ENCODE data around the gene NTRK2.

NTRK2 gene

GRCh38 chr9:84822589-84823233 is 153.2 kb downstream of the NTRK2 start:
- H3K27ac Mint-ChIP-seq, result no peak overlapping the region
- H3K4me3 Mint-ChIP-seq, result no peak overlapping the region
- peaks cover 3% of the 10 kb centered on the region for H3K27me3 Mint-ChIP-seq
- H3K9me3 Mint-ChIP-seq (ENCODE audit: low read depth), result no peaks in the 10 kb centered on the region
- H3K36me3 Mint-ChIP-seq, result no peaks in the 10 kb centered on the region
- no peaks in the 10 kb centered on the region for H3K4me1 Mint-ChIP-seq (ENCODE audit: low read depth)

GRCh38 chr9:84823421-84824271 is 154.1 kb downstream of the NTRK2 start:
- H3K27ac Mint-ChIP-seq, result no peak overlapping the region
- no peaks in the 10 kb centered on the region for H3K9me3 Mint-ChIP-seq (ENCODE audit: low read depth)
- peaks cover 3% of the 10 kb centered on the region for H3K27me3 Mint-ChIP-seq
- no peaks in the 10 kb centered on the region for H3K36me3 Mint-ChIP-seq
- H3K4me3 Mint-ChIP-seq, result no peak overlapping the region
- no peaks in the 10 kb centered on the region for H3K4me1 Mint-ChIP-seq (ENCODE audit: low read depth)

GRCh38 chr9:84827216-84827765 is 157.8 kb downstream of the NTRK2 start:
- H3K9me3 Mint-ChIP-seq (ENCODE audit: low read depth), result no peaks in the 10 kb centered on the region
- H3K27ac Mint-ChIP-seq, result no peak overlapping the region
- no peaks in the 10 kb centered on the region for H3K4me1 Mint-ChIP-seq (ENCODE audit: low read depth)
- no peak overlapping the region for H3K4me3 Mint-ChIP-seq
- peaks cover 3% of the 10 kb centered on the region for H3K27me3 Mint-ChIP-seq
- H3K36me3 Mint-ChIP-seq, result no peaks in the 10 kb centered on the region

- H3K27me3 Mint-ChIP-seq, result peaks cover 3% of the 10 kb centered on the region
- H3K4me3 Mint-ChIP-seq, result no peak overlapping the region
- no peak overlapping the region for H3K27ac Mint-ChIP-seq
- H3K9me3 Mint-ChIP-seq (ENCODE audit: low read depth), result no peaks in the 10 kb centered on the region
- no peaks in the 10 kb centered on the region for H3K4me1 Mint-ChIP-seq (ENCODE audit: low read depth)
- H3K36me3 Mint-ChIP-seq, result no peaks in the 10 kb centered on the region
These were observed 158.5 kb downstream of the NTRK2 start for GRCh38 chr9:84828046-84828445.

- Mint-ChIP-seq H3K4me3 (no peak overlapping the region), H3K4me1 (ENCODE audit: low read depth) (no peaks in the 10 kb centered on the region), H3K36me3 (no peaks in the 10 kb centered on the region), H3K27me3 (peaks cover 1% of the 10 kb centered on the region), H3K27ac (no peak overlapping the region), H3K9me3 (ENCODE audit: low read depth) (no peaks in the 10 kb centered on the region)
These were observed 159.9 kb downstream of the NTRK2 start for GRCh38 chr9:84829471-84829870.

- Mint-ChIP-seq H3K4me1 (ENCODE audit: low read depth) (no peaks in the 10 kb centered on the region), H3K4me3 (no peak overlapping the region), H3K36me3 (no peaks in the 10 kb centered on the region), H3K27ac (no peak overlapping the region), H3K9me3 (ENCODE audit: low read depth) (no peaks in the 10 kb centered on the region), H3K27me3 (peaks cover 1% of the 10 kb centered on the region)
These were observed 160.6 kb downstream of the NTRK2 start for GRCh38 chr9:84829997-84830696.

DNA sequence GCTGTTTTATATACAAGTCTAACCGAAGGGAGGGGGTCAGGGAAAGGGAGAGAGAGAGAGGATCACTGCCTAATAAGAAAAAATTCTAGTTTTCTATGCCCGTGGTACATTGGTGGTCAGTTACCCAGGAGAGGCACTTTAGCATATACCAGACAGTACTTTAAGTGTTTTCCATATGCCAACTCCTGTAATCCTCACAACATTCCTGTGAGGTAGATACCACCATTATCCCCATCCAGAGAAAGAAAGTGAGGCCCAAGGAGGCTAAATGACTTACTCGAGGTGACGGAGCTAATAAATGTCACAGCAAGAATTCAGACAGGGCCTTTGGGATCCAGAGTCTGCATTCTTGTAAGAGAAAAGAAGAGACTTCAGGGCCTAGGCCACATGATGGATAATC is 161.8 kb downstream of the NTRK2 start:
- H3K4me1 Mint-ChIP-seq (ENCODE audit: low read depth), result no peaks in the 10 kb centered on the region
- H3K27me3 Mint-ChIP-seq, result peaks cover 1% of the 10 kb centered on the region
- no peak overlapping the region for H3K4me3 Mint-ChIP-seq
- no peaks in the 10 kb centered on the region for H3K36me3 Mint-ChIP-seq
- no peaks in the 10 kb centered on the region for H3K9me3 Mint-ChIP-seq (ENCODE audit: low read depth)
- H3K27ac Mint-ChIP-seq, result no peak overlapping the region

DNA sequence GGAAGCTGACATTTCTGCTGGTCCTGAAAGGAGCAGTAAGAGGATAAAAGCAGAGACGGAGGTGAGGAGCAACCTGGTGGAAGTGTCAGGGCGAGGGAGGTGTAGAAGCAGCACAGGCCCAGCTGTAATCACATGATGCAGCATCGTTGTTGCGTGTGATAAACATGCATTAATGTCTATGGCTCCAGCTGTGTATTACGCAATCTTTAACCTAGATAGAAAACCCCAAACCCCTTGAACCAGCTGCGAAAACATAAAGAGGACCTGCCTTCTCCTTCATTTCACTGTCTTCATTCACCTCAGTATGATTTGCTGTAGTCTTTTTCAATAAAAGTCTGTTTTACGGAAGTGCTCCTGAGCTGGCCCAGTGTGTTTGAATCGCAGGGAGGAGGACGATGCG is 162.9 kb downstream of the NTRK2 start:
- Mint-ChIP-seq H3K36me3 (no peaks in the 10 kb centered on the region), H3K4me3 (no peak overlapping the region), H3K9me3 (ENCODE audit: low read depth) (no peaks in the 10 kb centered on the region), H3K27me3 (peaks cover 1% of the 10 kb centered on the region), H3K27ac (no peak overlapping the region), H3K4me1 (ENCODE audit: low read depth) (no peaks in the 10 kb centered on the region)

GRCh38 chr9:84834426-84834825 is 164.9 kb downstream of the NTRK2 start:
- Mint-ChIP-seq H3K27me3 (peaks cover 1% of the 10 kb centered on the region), H3K4me1 (ENCODE audit: low read depth) (no peaks in the 10 kb centered on the region), H3K9me3 (ENCODE audit: low read depth) (no peaks in the 10 kb centered on the region), H3K4me3 (no peak overlapping the region), H3K36me3 (no peaks in the 10 kb centered on the region), H3K27ac (no peak overlapping the region)

- no peaks in the 10 kb centered on the region for H3K36me3 Mint-ChIP-seq
- H3K27me3 Mint-ChIP-seq, result peaks cover 1% of the 10 kb centered on the region
- H3K9me3 Mint-ChIP-seq (ENCODE audit: low read depth), result no peaks in the 10 kb centered on the region
- H3K4me1 Mint-ChIP-seq (ENCODE audit: low read depth), result no peaks in the 10 kb centered on the region
- no peak overlapping the region for H3K27ac Mint-ChIP-seq
- H3K4me3 Mint-ChIP-seq, result no peak overlapping the region
These were observed 166.2 kb downstream of the NTRK2 start for GRCh38 chr9:84835745-84836144.

DNA sequence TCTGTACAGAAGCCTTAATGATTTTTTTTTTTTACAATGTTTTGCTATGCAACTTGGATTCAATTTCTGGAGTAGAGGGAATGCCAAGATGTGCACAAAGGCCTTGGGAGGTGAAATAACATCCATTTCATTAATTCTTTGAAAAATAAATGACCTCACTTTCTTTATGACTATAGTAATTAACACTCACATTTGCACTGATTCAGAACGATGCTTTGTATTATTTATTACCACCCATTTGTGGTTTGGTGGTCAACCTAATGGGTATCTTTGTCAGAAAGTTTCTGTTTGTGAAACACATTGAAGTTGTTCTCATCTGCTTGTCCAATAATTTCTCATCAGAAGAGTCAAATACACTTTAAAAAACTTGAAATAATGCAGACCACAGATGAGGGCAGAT is 169.3 kb downstream of the NTRK2 start:
- H3K4me3 Mint-ChIP-seq, result no peak overlapping the region
- H3K4me1 Mint-ChIP-seq (ENCODE audit: low read depth), result no peaks in the 10 kb centered on the region
- H3K27ac Mint-ChIP-seq, result no peak overlapping the region
- no peaks in the 10 kb centered on the region for H3K9me3 Mint-ChIP-seq (ENCODE audit: low read depth)
- peaks cover 3% of the 10 kb centered on the region for H3K27me3 Mint-ChIP-seq
- no peaks in the 10 kb centered on the region for H3K36me3 Mint-ChIP-seq

DNA sequence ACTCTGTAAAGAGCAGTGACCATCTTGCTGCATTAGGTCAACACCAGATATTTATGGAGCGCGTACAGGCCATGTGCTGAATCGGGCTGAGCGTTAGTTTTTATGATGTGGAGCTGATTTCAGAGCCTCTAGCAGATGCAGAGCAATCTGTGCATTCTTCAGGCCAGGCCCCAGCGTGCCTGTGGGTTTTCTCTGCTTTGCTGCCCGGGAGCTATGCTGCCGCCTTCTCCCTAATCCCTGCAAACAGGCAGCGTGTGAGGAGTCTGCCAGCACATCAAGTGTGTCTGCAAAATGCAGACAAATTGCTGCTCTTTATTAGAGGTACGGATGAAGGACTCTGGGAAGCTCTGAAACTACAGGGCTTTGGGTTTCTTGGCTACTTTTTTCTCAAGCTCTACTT is 170.0 kb downstream of the NTRK2 start:
- H3K9me3 Mint-ChIP-seq (ENCODE audit: low read depth), result no peaks in the 10 kb centered on the region
- H3K27ac Mint-ChIP-seq, result no peak overlapping the region
- H3K4me3 Mint-ChIP-seq, result no peak overlapping the region
- H3K4me1 Mint-ChIP-seq (ENCODE audit: low read depth), result no peaks in the 10 kb centered on the region
- no peaks in the 10 kb centered on the region for H3K36me3 Mint-ChIP-seq
- peaks cover 4% of the 10 kb centered on the region for H3K27me3 Mint-ChIP-seq

DNA sequence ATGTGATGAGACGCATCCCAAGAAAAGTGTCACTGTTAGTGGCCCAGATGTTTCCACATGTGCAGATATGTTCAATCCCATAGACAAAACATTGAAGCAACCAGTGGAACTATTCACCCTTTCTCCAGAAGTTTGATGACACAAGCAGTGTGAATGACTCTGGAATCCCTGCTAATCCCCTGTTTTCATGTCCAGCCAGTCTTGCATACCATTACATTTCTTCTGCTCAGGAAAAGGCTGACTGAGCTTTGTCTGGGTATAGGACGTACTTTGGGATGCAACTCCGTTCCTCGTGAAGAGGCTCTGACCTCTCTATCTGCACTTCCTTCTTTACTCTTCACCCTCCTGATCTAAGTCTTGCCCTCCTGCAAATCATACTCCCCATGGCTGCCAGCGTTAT is 172.4 kb downstream of the NTRK2 start:
- no peak overlapping the region for H3K4me3 Mint-ChIP-seq
- H3K9me3 Mint-ChIP-seq (ENCODE audit: low read depth), result no peaks in the 10 kb centered on the region
- H3K27ac Mint-ChIP-seq, result no peak overlapping the region
- H3K36me3 Mint-ChIP-seq, result no peaks in the 10 kb centered on the region
- no peaks in the 10 kb centered on the region for H3K4me1 Mint-ChIP-seq (ENCODE audit: low read depth)
- H3K27me3 Mint-ChIP-seq, result peaks cover 4% of the 10 kb centered on the region

DNA sequence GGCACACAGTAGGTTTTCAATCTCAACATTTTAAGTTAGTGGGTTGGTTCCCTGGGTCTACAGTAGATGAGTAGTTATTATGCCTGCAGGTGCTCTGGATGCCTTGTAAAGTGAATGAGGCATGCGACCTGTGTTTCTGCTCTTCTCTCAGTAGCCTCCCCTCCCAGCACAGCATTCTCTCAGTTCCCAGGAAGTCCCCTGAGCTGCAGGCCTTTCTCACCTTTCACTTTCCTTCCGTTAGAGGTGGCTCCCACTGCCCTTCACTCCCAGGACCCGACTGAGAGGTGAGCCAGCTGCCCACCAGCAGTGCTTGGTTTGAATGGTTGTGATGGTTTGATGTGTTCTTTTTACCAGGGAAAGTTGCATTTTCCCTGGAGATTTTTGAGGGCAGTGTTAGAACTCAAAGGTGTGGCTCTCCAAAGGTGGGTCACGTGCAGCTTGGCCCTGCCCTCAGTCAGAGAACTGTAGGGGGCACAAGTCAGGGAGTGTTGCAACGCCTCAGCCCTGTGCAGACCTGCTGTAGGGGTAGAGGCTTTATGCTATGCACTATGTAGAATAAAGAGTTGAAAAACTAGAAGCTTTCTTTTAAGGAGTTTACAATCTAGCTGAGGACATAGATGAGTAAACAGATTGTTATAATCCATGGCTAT is 173.8 kb downstream of the NTRK2 start:
- no peak overlapping the region for H3K4me3 Mint-ChIP-seq
- H3K36me3 Mint-ChIP-seq, result no peaks in the 10 kb centered on the region
- H3K4me1 Mint-ChIP-seq (ENCODE audit: low read depth), result no peaks in the 10 kb centered on the region
- peaks cover 4% of the 10 kb centered on the region for H3K27me3 Mint-ChIP-seq
- no peak overlapping the region for H3K27ac Mint-ChIP-seq
- H3K9me3 Mint-ChIP-seq (ENCODE audit: low read depth), result no peaks in the 10 kb centered on the region
